LNCaP clone FGC (cell line): ENCODE results near the gene PLSCR3.

Experiments
- DNase-seq: peaks from one replicate; pipeline ENCODE4 v3.0.0-alpha.2; 2011; ENCODE audit warnings: low read depth
- H3K4me3 ChIP-seq: 2 replicates; pipeline ENCODE4 v1.5.1; 2011; ENCODE audit warnings: mild to moderate bottlenecking, low read depth, low read length, control low read depth
- TF ChIP-seq, protein P1 (sequence below): IDR thresholded peaks from 2 replicates; pipeline ENCODE4 v1.5.1; 2012; ENCODE audit warnings: mild to moderate bottlenecking; ENCODE audit not compliant: control insufficient read depth, insufficient read depth; ENCODE audit errors: extremely low read depth

PLSCR3 gene

DNA sequence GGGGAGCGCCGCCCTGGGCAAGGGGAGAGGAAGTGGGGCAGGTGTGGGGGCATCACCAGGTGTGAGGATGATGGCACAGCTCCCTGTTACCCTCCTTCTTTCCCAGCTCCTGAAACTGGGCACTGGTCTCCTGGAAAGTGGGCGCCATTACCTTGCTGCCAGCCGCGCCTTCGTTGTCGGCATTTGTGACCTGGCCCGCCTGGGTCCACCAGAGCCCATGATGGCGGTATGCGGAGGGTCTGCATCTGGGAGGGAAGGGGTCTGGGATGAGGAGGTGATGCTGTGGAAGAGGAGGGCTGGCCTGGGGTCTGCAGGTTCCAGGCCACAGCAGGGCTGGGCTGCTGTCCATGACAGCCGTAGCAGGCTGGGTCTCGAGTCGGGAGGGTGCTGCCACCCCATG lies 52.5 kb downstream of the PLSCR3 start:
- H3K4me3 ChIP-seq = no peak overlapping the region
- TF ChIP-seq, protein P1, sequence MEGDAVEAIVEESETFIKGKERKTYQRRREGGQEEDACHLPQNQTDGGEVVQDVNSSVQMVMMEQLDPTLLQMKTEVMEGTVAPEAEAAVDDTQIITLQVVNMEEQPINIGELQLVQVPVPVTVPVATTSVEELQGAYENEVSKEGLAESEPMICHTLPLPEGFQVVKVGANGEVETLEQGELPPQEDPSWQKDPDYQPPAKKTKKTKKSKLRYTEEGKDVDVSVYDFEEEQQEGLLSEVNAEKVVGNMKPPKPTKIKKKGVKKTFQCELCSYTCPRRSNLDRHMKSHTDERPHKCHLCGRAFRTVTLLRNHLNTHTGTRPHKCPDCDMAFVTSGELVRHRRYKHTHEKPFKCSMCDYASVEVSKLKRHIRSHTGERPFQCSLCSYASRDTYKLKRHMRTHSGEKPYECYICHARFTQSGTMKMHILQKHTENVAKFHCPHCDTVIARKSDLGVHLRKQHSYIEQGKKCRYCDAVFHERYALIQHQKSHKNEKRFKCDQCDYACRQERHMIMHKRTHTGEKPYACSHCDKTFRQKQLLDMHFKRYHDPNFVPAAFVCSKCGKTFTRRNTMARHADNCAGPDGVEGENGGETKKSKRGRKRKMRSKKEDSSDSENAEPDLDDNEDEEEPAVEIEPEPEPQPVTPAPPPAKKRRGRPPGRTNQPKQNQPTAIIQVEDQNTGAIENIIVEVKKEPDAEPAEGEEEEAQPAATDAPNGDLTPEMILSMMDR = no peak
- DNase-seq = no peak

DNA sequence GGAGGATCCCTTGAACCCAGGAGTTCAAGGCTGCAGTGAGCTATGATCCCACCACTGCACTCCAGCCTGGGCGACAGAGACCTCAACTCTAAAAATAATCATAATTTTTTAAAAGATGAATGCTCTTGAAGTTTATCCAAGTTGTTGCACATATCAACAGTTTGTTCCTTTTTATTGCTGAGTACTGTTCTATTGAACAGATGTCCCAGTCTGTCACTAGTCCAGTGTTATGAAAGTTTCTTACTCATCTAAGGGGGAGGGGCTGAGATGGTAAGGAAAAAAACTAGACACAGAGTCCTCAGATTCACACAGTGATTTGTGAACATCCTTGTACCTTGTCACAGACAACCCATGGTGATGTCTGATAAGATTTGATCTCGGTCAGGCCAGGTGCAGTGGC lies 54.1 kb downstream of the PLSCR3 start:
- no peak overlapping the region for H3K4me3 ChIP-seq
- DNase-seq = no peak
- TF ChIP-seq, protein P1 = no peak
